Brain pericyte (primary cell): ENCODE measurements around the gene AP2A1.

Experiments
- DNase-seq: peaks from one replicate; pipeline ENCODE4 v3.0.0-alpha.2; 2012; ENCODE audit warnings: low read depth, low spot score

AP2A1 gene

DNA sequence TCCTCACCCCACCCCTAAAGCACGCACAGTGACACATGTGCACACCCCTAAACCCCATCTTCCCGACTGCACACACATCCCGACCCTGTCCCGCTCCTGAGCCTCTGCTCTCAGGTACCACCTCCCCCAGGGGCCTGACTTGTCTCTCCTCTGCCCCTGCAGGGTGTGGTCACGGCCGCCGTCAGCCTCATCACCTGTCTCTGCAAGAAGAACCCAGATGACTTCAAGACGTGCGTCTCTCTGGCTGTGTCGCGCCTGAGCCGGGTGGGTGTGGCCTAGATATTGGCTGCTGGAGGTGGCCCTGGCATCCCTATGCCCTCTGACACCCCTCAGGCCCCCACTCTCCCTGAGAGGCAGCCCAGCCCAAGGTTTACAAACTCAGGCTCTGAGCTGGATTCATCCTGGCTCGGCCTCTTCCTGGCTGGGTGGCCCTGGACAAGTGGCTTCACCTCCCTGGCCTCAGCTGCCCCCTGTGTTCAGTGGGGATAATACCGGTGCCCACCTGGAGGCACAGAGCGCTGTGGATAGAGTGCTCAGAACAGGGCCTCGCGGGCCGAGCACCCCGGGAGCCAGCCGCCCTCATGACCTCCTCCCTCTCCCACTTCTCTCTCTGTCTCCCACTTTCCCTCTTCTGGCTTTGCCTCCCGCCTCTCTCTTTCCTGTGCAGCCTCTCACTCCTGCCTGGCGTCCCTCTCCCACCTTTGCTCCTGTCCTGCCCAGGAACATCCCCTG lies 26.2 kb downstream of the AP2A1 start:
- DNase-seq = no peak

DNA sequence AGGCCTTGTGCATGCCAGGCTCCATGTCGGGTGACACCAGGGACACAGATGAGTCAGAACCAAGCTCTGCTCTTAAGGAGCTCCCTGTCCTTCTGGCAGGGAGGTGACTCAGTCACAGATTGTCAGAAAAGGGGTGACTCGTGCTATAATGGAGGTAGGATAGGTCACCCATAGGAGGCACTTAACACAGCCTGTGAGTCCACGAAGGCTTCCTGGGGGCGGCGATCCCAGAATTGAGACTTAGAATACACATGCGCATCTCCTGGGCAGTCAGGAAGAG lies 26.7 kb downstream of the AP2A1 start:
- no peak for DNase-seq

DNA sequence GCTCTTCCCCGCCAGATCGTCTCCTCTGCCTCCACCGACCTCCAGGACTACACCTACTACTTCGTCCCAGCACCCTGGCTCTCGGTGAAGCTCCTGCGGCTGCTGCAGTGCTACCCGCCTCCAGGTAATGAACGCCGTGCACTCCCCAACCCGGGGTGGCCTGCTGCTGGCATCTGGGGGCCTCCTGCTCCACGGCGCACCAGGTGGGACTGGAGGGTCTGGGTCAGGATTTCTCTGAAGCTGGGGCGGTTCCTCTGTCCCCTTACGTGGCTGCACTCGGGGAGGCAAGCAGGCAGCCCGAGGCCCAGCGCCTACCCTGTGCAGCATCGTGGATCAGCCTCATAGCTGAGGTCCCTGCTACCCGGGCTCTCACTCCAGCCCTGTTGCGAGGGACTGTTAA lies 28.8 kb downstream of the AP2A1 start:
- no peak for DNase-seq

DNA sequence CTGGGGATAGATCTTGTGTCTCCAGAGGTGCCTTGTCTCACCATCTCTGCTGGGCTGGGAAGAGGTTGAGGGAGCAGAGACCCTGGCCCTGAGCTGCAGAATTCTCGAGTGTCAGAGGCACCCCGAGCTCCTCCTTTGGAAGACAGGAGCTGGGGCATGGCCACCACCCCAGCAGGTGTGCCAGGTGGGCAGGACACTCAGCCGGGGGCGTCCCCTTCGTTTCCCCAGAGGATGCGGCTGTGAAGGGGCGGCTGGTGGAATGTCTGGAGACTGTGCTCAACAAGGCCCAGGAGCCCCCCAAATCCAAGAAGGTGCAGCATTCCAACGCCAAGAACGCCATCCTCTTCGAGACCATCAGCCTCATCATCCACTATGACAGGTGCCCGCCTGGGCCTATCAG lies 31.8 kb downstream of the AP2A1 start:
- no peak for DNase-seq

DNA sequence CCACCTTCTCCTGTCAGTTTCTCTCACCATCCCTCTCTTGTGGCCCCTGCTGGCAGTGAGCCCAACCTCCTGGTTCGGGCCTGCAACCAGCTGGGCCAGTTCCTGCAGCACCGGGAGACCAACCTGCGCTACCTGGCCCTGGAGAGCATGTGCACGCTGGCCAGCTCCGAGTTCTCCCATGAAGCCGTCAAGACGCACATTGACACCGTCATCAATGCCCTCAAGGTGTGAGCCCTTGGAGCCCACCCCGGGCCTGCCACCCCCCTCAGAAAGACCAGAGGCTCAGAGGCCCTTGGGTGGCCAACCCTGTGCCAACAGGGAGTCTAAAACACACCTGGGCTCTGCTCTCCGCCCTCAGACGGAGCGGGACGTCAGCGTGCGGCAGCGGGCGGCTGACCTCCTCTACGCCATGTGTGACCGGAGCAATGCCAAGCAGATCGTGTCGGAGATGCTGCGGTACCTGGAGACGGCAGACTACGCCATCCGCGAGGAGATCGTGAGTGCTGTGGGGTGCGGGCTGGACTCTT lies 32.5 kb downstream of the AP2A1 start:
- DNase-seq = no peak

DNA sequence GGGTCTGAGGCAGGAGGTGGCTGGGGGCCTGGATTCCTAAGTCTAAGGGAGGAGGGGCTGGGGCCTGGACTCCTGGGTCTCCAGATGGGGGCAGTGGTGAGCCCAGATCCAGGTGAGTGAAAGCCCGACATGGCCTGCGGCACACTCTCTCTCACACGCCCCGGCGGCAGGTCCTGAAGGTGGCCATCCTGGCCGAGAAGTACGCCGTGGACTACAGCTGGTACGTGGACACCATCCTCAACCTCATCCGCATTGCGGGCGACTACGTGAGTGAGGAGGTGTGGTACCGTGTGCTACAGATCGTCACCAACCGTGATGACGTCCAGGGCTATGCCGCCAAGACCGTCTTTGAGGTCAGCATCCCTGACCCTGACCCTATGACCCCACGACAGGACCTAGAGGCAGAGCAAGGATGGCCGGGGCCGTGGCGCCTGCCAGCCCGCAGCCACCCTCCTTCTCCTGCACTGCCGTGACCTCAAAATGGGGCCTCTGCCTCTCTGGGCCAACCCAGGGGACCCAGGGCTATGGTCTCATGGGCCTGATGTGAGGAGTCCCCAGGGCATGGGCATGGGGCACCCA lies 33.1 kb downstream of the AP2A1 start:
- no peak for DNase-seq

DNA sequence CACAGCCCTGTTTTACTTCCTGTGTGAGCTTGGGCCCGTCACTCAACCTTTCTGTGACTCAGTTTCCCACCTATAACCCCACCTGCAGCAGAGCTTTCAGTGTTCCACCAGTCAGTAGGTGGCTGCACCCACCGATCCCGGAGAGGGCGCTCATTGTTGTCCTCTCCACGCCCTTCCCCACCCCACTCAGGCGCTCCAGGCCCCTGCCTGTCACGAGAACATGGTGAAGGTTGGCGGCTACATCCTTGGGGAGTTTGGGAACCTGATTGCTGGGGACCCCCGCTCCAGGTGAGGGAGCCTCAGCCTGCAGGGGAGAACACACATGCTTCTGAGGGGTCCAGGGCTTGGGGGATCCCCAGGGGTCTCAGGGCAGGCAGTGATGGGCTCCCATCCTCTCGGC lies 34.0 kb downstream of the AP2A1 start:
- no peak for DNase-seq

DNA sequence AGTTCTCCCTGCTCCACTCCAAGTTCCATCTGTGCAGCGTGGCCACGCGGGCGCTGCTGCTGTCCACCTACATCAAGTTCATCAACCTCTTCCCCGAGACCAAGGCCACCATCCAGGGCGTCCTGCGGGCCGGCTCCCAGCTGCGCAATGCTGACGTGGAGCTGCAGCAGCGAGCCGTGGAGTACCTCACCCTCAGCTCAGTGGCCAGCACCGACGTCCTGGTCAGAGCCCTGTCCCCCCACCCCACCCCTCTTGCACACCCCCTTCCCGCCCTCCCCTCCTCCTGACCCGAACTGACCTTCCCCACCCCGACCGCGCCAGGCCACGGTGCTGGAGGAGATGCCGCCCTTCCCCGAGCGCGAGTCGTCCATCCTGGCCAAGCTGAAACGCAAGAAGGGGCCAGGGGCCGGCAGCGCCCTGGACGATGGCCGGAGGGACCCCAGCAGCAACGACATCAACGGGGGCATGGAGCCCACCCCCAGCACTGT lies 34.6 kb downstream of the AP2A1 start:
- DNase-seq = no peak

DNA sequence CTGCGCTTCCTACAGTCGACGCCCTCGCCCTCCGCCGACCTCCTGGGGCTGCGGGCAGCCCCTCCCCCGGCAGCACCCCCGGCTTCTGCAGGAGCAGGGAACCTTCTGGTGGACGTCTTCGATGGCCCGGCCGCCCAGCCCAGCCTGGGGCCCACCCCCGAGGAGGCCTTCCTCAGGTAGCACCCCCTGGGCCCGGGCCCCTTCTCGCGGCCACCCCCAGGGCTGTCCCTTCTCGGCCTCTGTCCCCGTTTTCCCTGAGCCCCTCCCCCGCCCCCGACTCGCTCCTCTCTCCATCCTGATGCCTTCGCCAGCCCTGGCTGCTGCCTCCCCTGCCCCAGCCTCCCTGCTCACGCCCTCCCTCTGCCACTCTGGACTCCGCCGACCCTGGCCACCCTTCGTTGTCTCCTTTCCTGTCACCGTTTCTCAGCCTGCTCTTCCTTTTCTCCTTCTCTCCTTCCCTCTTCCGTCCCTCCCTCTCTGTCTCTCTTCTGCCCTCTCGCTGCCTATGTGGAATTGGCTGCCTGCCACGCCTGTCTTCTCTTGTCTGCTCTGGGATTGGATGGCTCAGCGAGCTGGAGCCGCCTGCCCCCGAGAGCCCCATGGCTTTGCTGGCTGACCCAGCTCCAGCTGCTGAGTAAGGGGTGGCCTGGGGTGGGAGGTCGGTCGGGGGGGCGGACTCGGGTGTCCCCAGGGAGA lies 35.3 kb downstream of the AP2A1 start:
- peak; percentile 61 for DNase-seq

DNA sequence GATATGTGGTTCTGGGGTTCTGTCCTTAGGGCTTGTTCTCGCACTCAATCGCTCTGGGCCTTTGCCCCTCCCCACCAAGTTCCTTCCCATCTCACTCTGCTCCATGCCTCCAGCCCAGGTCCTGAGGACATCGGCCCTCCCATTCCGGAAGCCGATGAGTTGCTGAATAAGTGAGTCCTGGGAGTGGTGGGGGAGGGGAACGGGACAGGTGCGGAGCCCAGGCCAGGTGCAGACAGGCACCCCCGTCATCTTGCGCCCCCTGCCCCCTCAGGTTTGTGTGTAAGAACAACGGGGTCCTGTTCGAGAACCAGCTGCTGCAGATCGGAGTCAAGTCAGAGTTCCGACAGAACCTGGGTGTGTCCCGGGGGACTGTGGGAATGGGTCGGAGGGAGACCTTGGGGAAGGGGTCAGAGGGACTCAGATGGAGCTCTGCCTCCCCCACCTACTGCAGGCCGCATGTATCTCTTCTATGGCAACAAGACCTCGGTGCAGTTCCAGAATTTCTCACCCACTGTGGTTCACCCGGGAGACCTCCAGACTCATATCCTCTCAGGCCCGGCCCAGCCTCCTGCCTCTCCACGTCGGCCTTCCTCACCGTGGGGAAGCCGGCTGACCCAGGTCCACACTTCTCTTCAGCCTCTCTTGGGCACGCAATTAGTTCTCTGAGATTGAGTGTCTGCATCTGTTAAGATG lies 36.2 kb downstream of the AP2A1 start:
- DNase-seq = no peak

DNA sequence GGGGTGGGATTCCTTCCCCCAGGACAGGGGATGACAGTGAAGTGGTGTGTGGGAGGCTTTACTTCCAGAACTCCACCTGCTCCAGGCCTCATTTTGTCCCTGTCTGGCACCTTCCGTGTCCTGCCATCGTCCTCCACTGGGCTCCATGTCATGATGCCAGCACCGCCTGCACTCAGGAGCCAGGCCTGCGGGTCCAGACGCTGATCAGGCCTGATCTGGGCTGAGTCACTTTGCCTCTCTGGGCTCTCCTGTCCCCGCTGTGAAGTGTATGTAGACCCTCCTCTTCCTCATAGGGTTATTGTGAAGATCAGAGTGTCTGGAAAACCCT lies 36.7 kb downstream of the AP2A1 start:
- DNase-seq = no peak

DNA sequence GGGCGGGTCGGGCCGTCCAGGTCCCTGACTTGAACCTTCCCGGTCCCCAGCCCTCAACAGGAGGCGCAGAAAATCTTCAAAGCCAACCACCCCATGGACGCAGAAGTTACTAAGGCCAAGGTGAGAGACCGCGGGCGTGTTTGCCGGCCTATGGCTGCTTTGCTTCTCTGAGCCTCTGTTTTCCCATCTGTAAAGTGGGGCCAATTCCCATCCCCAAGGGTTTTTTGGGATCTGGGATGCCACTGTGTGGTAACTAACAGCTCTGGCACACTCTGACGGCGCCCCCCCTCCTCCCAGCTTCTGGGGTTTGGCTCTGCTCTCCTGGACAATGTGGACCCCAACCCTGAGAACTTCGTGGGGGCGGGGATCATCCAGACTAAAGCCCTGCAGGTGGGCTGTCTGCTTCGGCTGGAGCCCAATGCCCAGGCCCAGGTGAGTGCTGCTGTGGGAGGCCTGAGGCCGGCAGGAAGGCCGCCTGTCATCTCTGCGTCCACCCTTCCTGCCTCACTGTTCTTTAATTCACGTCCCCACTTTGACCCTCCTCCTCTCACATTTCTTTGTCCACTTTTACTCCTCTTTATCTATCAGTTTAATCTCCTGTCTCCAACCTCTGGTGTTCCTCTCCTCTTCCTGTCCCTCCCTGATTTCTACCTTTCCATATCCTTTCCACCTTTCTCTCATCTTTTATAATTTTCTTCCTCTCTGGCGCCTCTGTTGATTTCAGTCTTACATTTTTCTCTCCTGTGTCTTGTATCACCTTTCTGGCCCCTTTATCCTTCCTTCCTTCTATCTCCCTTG lies 39.2 kb downstream of the AP2A1 start:
- DNase-seq = no peak

DNA sequence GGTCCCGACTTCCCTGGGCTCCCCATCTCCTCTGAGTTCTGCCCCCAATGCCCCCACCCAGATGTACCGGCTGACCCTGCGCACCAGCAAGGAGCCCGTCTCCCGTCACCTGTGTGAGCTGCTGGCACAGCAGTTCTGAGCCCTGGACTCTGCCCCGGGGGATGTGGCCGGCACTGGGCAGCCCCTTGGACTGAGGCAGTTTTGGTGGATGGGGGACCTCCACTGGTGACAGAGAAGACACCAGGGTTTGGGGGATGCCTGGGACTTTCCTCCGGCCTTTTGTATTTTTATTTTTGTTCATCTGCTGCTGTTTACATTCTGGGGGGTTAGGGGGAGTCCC lies 39.8 kb downstream of the AP2A1 start:
- no peak for DNase-seq

DNA sequence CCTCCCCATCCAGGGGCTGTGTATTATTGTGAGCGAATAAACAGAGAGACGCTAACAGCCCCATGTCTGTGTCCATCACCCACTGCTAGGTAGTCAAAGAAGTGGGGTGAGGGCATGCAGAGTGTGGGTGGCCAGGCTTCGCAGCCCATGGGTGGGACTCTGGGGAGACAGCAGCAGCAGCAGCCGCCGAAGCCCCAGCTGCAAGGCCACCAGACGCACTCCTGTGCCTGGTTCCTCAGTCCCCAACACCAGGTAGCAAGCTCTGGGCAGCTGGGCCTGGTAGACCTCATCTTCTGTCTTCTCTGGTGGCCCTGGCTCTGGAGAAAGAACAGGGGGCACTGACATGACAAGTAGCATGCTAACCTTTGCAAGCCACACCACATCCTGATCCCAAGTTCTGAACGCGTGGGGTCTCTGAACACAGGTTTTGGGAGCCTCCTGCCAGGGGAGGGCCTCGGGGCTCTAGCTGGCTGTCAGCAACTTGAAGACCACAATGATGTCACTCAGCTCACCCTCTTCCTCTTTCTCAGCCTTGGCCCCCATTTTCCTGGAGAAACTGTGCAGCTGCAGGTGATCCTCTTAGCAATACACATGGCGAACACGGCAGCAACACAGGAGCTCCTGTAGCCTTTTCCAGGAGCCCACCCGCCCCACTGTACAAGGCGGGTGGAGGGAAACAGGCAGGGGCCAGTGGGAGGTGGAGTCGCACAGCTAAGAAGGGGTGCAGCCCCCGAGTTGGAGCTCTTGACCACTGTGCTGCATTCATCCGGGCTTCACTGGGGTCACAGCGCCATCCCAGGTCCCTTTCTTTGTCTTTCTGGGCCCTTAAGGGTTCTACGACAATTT lies 40.5 kb downstream of the AP2A1 start:
- DNase-seq = no peak

DNA sequence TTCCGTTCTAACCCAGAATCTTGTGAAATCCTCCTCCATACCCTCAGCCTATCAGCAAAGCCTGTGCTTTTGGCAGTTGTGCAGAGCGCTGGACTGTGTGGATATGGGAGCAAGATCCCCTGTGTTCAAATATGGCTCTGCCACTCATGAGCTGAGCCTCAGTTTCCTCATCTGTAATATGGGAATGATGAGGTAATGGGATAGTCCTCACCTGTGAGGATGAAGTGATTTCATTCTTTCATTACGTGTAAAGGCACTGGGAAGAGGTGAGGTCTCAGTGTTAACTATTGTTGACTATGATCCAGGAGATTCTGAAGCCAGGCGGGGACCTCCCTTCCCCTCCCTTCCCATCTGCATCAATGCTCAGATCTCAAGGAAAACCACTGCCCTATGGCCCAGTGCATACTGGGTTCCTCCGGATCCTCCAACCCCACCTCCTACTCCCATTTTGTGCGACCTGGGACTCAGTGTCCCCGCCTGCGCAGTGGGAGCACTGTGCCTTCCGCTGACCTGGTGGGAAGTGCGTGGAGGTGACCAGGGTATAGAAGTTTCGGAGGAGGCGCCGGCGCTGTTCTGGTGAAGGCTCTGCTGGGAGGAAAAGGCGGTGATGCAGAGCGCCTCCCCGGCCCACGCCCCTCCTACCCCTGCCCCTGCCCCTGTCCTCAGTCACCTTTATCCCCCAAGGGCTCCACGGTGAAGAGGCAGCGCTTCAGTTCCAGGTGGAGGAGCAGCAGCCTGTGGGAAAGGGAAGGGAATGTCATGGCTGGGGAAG lies 41.3 kb downstream of the AP2A1 start:
- no peak for DNase-seq

DNA sequence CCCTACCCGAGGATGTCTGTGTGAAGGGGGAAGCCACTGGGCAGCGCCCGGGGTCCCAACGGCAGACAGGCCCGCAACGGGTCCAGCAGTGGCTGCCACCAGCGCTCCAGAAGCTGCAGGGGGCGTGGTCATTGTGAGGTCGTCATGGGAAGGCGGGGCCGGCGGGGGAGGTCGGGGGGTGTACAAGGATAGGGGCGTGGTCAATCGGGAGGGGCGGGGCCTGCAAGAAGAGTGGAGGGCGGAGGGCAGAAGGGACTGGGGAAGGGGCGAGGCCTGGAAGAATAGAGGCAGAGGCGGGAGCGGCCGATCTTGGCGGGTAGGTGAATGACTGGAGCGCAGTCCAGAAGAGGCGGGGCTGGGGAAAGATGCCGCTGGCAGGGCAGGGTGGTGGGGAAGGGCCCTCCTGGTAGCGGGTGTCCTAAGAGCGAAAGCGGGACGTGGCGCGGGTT lies 41.9 kb downstream of the AP2A1 start:
- peak; percentile 37 for DNase-seq

DNA sequence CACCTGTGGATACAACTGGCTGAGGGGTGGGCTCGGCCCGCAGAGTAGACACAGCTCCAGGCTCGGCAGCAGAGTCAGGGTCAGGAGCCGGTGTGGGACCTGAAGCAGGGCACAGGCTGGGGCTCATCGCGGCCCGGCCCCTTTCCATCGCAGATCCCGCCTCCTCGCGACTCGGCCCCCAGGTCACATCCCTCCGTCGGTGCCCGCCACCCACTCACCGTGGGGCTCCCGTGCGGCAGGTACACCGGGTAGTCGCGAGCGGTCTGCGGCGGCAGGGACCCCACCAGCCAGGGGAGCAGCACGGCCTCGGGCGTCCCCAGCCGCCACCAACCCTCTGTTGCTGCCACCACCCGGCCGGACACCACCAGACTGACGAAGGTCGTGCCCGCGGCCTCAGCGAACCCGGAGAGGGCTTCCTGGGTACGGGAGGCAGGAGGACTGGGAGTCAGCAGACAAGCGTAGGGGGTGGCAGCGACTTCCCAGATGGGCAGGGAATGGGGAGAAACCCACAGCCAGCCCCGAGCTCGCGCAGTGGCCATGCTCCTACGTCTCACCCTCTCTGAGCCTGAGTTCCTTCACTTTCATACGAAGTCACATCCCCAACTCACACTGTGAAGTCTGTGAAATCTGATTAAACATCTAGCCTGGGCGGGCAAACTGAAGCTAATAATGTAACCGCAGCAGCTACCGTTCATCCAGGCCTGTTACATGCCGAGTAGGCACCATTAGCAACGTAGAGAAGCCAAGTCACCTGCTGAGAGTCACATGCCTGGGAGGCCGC lies 42.5 kb downstream of the AP2A1 start:
- no peak for DNase-seq

DNA sequence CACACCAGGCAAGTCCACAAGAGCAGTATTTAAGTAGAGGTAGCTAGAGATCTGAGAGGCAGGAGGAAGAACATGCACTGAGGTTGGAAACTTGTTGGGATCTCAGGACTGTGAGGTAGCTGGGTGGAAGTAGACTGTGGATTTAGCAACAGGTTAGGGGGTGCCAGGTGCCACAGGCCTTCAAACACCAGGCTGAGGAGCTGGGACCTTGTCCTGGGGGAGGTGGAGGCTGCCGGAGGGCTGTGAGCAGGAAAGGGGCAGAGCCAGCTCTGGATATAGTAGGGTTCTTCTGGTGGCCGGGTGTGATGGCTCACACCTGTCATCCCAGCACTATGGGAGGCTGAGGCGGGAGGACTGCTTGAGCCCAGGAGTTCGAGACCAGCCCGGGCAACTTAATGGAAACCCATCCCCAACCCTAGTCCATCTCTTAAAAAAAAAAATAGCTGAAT lies 43.2 kb downstream of the AP2A1 start:
- DNase-seq = no peak

DNA sequence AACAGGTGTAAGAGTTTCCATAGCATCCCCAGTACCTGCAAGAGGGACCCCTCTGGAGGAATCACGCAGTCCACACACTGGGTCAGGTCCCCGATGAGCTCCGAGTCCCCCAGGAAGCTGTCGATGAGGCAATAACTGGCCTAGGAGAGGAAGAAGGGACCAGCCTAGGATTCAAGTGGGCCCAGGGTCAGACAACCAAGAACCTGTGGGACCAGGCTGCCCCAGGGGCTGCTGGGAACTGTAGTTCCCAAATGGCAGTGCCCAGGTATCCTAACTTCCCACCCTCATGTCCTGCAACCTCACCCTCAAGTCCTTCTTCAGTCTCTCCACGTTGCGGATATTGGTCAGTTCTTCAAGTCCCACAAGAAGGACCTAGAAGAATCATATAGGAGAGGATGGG lies 44.5 kb downstream of the AP2A1 start:
- no peak for DNase-seq
